ENCODE results near the gene PFDN2. TPM values are rescaled to one million over a fixed set of nuclear protein-coding genes. Genes with fewer than 3 reads are reported as not detected.
A peak's percentile ranks its signal among the peaks of the same experiment; 100 is the strongest.

Gene PFDN2
- total and polyA plus RNA-seq, 10 of the 15 experiments (the other 5 are each of a cell fraction or from before 2014, with no cell fraction given) = 30.0 to 141 (median 80.5) TPM

- TF ChIP-seq REST (IDR thresholded peaks at IDR 0.05; ENCODE audit: low read depth, low read length) (no peak), ZBTB40 (IDR thresholded peaks at IDR 0.05; ENCODE audit: borderline replicate concordance) (peak; percentile 72), TCF7 (IDR thresholded peaks at IDR 0.05; ENCODE audit: borderline replicate concordance) (no peak), CHD1 (IDR thresholded peaks at IDR 0.05; ENCODE audit: low read depth, low read length) (no peak), NFIC (IDR thresholded peaks at IDR 0.05; ENCODE audit: low read depth, low read length) (no peak), TCF3 (IDR thresholded peaks at IDR 0.05; ENCODE audit: borderline replicate concordance, insufficient read depth, low read depth, low read length) (0 out of 2 replicates have a peak, but pooled peaks have one; percentile 3), RFX5 (IDR thresholded peaks at IDR 0.05; ENCODE audit: low read depth, low read length) (no peak), KLF5 (IDR thresholded peaks at IDR 0.05; ENCODE audit: partially characterized antibody) (peak; percentile 84), RAD51 (IDR thresholded peaks at IDR 0.05) (no peak), MLLT1 (IDR thresholded peaks at IDR 0.05) (peak; percentile 62), SREBF2 (IDR thresholded peaks at IDR 0.05; ENCODE audit: low read length) (no peak), SUPT20H (IDR thresholded peaks at IDR 0.05; ENCODE audit: borderline replicate concordance, control insufficient read depth, low read depth, low read length) (no peak), FOS (IDR thresholded peaks at IDR 0.05; ENCODE audit: borderline replicate concordance, extremely low read depth, insufficient read length) (no peak), ZNF217 (IDR thresholded peaks at IDR 0.05) (peak; percentile 57; the same call in 1 of the 2 replicates), FOXM1 (IDR thresholded peaks at IDR 0.05; ENCODE audit: low read depth, low read length) (no peak), NFYA (IDR thresholded peaks at IDR 0.05; ENCODE audit: borderline replicate concordance, low read depth, low read length) (no peak), EED (IDR thresholded peaks at IDR 0.05; ENCODE audit: low read depth) (peak; percentile 72), HDGF (IDR thresholded peaks at IDR 0.05) (no peak; the same call in 1 of the 2 replicates), NR2C1 (IDR thresholded peaks at IDR 0.05) (peak; percentile 92), WRNIP1 (IDR thresholded peaks at IDR 0.05; ENCODE audit: borderline replicate concordance, low read depth, low read length) (peak; percentile 82; the same call in 1 of the 2 replicates), ETV6 (conservative IDR thresholded peaks at IDR 0.05 in 1 of 2, IDR thresholded peaks at IDR 0.05 in 1 of 2; ENCODE audit: borderline replicate concordance in 1 of 2, low read depth in 1 of 2) (peak in 1 of 2 experiments; percentile 33; a peak in 2 of 4 replicates)
These were observed 14.8 kb upstream of the PFDN2 start, which contains the start of gene DEDD (continued) for GRCh38 chr1:161132410-161133219.
